NB4 (cell line): ENCODE results near the gene CDH18.

Experiments
- CTCF ChIP-seq: IDR thresholded peaks from one replicate; pipeline ENCODE4 v1.5.1; 2012; ENCODE audit warnings: low read depth, low read length
- MAX ChIP-seq: IDR thresholded peaks from 2 replicates; pipeline ENCODE4 v1.6.1; 2011; ENCODE audit warnings: low read depth, low read length
- MYC ChIP-seq: IDR thresholded peaks from 2 replicates; pipeline ENCODE4 v1.6.1; 2011; ENCODE audit warnings: low read depth, low read length
- POLR2A ChIP-seq: IDR thresholded peaks from 2 replicates; pipeline ENCODE4 v1.6.1; 2011; ENCODE audit warnings: mild to moderate bottlenecking; ENCODE audit not compliant: insufficient read length; ENCODE audit errors: extremely low read depth

DNA sequence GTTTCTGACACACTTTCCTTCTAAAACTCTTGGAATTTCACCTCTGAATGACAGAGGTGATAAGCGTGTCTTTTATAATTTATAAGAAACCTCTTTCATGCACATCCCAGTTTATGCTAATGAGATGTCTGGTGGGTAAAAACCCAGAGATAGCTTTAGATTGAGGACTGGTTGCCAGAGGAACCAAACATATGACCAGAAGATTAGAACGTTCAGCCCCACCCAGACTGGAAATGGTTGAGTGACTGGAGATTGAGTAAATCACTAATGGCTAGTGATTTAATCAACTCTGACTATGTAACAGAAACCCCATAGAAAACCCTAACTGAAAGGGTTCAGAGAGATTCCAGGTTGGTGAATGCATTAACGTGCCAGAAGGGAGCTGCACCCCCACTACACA, 69.2 kb downstream of the CDH18 start:
- TF ChIP-seq CTCF (no peak), POLR2A (no peak), MYC (no peak), MAX (no peak)
